SKM-1 treated with dmso at 0.1 percent for 144 hours (cell line): Measurements from ENCODE around the gene GAL3ST2.
A peak's percentile ranks its signal among the peaks of the same experiment; 100 is the strongest.
"Not testable (repeated sequence)": the region's sequence is repeated elsewhere in the genome, so short reads cannot be mapped to it uniquely, and the experiment has no call there.

Source experiments
- DNase-seq: peaks from one replicate; lab custom pipeline; 2025; ENCODE audit not compliant: unreplicated experiment; lab: John Stamatoyannopoulos, UW

The GAL3ST2 gene

DNA sequence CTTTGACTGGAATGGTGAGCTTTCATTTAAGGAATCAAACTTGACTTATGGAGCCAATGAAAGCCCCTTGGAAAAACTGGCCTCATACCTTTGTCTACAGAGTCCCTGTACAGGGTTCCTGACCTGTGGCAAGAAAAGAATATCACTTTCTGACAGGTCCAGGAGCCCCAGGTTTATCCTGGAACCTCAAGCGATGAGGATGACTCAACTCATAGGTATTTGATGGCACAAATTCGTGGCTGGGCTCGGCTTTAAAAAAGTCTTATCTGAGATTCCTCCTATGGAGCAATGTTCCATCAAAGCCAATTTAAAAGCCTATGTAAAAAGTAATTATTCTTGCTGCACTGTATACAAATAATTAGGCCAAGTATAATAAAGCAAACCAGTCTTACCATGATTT is 14.8 kb downstream of the GAL3ST2 start:
- not testable (repeated sequence) for DNase-seq

DNA sequence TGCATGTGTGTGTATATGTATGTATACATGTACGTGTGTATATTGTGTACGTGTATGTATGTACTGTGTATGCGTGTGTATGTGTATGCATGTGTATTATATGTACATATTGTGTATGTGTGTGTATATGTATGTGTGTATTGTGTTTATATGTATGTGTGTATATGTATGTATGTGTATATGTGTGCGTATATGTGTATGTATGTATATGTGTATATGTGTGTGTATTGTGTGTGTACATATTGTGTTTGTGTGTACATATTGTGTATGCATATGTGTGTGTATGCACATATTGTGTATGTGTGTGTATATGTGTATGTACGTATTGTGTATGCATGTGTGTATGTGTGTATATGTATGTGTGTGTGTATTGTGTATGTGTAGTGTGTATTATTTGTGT is 16.8 kb downstream of the GAL3ST2 start:
- DNase-seq, result no peak

DNA sequence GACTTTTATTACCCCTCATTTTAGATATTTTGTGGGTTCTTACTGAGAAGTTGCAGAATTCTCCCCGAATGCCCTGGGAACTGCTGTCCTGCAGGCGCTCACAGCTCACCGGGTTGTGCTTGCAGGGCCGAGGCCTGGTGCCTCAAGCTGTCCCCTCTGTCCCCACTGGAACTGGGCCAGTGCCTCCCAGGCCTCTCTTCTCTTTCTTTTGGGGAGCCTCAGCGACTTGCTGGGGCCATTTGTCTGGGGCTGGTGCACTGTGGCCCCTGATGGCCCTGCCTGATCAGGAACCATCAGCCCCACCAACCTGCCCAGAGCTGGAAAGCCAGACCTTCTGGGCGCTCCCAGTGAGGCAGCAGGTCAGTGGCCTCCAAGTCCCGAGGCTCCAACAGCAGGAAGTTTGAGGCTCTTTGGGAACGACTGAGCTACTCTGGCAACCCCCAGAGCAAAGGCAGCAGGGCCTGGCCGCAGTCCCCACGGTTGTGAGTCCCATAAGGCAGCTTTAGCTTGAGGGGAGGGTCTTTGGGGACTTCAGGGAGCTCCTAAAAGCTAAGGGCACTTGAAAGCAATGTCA is 17.7 kb downstream of the GAL3ST2 start:
- no peak for DNase-seq

DNA sequence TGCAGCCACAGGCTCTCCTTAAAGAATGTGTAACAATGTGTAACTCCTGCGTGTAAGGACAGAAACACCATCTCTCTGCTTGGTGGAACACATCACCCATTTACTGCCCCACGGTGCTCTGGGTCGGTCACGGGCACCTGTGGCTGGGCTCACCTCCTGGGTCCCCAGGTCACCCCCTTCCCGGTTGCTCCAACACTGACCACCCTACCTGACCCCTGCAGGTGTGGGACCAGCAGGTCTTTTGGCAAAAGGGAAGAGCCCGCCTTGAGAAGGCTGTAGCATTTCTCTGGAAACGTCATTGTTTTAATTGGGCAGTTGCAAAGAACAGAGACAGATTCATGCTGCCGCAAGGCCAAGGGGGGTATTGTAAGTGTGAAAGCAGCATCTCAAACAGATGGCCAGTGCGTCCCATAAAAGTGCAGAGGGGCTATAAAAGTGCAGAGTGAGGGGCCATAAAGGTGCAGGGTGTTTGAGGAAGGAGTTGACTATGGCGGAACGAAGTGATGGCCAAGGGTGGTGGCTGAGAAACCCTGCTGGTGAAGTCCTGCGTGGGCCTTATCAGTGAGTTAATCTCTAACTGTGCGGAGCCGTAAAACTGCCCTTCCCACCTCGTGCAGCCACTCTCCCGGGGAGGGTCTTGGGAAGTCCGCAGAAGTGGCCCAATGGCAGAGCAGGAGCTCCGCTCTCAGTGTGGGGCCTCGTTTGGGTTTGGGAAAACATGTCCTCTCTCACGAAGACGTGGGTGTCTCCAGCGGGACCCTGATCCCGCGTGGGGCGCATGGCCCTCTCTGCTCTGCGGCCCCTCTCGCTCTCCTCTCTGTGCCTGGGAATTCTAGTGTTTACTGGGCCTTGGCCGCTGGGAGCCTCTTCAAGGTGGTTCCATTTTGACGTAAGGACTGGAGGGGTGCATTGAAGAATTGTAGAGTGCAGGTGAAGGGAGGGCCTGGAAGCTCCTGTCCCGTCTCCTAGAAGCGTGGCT is 18.7 kb downstream of the GAL3ST2 start:
- DNase-seq, result no peak

DNA sequence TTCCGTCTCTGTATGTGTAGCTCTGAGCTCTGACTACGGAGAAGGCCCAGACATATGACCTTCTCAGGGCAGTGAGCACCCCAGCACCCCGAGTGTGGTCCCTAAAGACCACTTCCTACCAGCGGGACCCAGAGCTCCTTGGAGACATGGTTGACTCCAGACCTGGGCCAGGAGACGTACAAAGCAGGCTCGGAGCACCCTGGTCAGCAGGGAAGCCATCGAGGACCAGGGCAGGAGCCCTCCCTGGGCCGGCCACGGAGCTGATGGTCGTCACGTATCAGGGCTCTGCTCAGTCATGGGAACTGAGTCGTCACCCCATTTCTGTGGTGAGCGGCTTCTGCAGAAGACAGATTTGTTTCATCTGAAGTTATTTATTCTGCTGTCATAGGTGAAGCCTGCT is 19.6 kb downstream of the GAL3ST2 start:
- no peak for DNase-seq

DNA sequence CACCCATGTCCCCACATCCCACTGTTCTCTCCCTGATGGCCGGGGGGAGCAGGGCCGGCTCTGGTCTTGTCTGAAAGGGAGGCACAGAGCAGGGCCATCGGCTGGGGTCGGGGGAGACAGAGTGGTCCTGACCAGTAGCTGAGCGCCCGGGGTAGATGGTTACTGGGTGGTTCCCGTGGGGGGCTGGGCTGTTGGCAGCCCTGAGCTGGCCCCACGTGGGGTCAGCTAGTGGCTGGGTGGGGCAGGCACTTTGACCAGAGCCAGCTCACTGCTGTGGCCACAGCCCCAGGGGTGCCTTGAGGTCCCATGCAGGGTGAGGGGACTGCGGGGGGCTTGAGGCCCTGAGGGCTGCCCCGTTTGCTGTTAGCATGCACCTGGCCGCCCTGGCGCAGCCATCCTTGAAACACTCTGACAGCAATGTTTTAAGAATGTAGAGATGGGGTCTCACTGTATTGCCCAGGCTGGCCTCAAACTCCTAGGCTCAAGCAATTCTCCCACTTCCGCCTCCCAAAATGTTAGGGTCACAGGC is 20.1 kb downstream of the GAL3ST2 start:
- DNase-seq, result no peak

DNA sequence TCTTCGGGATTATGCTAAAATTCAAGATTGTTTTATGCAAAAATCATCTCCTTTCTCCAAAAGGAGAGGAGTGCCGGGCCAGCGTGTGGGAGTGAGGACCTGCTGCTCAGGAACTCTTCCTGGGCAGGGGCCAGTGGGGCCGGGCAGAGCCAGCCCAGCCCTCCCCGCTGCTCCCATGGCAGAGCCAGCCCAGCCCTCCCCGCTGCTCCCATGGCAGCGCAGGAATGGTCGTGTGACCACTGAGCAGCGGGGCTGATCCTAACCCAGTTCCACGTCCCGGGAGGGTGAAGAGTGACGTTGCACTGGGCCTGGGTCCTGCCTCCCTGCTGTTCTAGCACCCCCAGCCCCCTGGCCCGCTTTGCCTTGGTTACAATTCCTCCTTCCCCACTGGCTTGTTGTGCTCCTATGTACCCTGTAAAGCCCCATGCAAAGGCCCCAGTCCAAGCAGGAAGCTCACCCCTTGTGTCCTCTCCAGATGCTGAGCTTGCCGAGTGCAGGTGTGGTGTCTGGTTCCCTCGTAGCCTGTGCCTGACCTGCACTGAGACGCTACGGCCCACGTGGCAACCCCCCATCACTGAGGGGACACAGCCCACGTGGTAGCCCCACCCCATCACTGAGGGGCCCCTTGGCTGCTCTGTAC is 20.9 kb downstream of the GAL3ST2 start:
- no peak for DNase-seq

DNA sequence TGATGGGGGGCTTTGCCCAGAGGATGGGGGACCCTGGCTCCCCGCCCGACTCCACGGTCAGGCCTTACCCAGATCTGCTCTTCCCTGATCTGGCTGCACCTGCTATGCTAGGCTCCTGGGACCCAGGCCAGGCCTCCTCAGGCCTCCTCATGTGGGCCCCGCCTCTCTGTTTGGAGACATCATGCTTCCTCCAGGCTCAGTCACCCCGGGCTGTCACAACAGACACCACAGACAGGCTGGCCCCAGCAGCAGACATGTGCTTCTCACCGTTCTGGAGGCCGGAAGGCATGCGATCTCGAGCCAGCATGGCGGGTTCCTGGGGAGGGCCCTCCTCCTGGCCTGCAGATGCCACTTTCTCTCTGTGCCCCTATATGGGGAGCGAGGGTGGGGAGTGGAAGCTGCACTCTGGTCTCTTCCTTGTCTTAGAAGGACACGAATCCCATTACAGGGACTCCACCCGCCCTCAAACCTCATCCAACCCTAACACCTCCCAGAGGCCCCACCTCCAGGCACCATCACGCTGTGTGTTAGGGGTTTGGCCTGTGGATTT is 21.5 kb downstream of the GAL3ST2 start:
- no peak for DNase-seq

DNA sequence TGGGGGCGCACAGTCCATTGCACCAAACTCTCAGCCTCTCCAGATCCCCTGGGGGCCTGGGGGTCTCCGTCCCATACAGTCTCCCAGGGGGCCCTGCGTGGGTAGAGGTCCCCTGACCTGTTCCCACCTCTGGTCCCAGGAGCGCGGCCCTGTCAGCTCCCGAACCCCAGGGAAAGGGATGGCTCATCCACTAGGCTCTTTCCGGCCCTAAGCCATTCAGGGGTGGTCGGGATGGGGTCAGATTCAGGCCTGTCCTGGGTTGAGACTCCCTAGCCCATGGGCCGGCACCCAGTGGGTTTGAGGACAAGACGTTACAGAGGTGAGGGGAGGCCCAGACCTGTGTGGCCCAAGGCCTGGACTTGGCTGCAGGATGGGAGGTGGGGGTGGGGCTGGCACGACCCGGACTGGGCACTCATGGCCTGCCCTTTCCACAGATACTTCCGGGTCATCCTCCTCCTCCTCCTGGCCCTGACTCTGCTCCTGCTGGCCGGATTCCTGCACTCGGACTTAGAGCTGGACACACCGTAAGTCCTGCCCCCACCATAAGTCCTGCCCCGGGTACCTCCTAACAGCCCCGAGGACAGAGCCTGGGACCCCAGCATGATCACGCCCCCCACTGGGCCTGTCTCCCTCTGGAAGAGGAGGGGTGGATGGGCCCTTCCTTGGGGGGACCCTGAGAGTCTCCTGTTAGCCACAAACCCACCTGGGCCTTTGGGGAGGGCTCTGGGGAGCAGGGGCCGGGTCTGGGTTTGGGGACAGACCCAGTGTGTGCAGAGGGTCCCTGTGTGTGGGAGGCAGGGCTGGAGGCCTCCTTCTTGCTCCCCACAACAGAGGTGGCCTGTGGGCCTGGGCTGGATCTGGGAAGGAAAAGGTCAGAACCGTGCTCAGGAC is 22.3 kb downstream of the GAL3ST2 start:
- DNase-seq, result no peak

DNA sequence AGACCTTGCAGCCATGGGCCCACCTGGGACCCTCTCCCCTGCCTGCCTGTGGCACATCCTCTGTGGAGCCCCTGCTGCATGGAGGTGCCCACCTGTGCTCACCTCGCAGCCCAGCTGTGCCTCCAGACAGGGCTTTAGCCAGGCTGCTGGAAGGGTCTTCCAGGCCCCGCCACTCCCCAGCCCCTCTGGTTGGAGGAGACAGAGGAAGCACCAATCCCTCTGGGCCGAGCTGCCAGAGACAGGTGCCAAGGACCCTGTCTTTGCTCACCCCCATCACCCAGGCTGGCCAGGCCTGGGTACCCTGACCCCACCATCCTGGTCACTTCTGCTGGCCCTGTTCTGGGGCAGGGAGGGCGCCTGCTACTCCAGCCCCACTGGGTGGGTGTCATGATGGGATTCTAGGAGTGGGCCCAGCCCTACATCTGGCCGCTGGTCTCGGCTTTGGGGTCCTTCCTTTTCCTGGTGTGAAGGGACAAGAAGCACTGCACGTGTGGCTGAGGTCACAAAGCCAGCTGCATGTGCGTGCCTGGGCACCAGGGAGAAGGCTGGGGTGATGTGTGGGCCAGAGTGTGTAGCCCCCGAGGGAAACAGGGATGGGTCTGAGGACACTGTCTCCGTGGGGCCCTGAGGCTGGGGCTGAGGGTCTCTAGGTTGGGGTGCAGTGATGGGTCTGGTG is 23.0 kb downstream of the GAL3ST2 start:
- DNase-seq, result no peak

DNA sequence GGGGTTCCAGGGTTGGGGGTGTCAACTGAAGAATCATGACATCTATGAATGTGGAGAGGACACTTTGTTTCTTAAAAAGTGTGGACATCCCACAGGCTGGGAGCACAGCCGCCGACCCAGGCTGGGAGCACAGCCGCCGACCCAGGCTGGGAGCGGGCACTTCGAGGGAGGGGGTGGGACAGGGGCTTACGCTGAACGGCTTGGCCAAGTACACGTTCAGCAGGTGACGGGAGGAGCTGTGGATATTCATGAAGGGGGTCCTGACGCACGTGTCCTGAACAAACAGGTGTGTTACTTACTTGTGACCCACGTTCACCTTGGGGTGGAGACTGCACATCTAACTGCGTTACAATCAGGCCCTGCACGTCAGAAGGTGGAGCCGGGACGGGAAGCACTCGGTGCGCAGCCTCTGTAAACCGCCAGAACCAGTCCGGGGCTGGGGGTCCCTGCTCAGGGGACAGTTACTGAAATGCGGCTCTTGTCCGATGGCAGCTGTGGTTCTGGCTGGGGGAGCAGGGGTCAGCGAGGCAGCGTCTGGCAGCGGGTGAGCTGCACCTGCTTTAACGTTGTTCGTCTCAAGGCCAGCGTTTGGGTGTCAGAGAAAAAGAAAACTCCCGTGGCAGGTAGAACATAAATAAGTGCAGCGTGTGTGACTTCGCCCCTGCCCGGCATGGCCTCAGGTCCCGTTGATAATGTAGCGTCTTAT is 23.7 kb downstream of the GAL3ST2 start:
- DNase-seq, result not testable (repeated sequence)

DNA sequence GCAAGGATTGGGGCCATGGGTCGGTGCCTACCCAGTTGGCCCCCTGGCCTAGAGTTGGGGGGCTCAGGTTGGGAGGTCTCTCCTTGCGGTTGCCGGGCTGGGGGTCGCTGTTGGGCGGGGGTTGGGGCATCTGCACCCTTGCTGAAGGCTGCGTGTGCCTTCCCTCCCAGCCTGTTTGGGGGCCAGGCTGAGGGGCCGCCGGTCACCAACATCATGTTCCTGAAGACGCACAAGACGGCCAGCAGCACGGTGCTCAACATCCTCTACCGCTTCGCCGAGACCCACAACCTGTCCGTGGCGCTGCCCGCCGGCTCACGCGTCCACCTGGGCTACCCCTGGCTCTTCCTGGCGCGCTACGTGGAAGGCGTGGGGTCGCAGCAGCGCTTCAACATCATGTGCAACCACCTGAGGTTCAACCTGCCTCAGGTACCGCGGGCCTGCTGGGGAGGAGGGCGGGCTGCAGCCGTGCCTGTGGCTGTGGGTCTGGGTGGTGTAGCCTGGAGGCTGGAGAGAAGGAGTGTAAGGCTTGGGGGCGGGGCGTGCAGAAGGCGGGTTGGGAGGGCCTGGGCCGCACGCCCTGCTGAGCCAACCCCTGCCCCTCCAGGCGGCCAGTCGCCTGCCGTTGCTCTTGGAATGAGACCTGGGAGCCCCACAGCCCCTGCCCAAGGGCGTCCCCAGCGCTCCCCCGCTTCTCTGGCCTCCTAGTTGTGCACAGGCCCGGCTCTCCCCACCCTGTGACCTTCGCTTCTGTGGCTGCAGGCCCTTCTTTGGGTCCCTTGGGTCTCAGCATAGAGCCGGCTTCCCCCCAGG is 25.2 kb downstream of the GAL3ST2 start:
- DNase-seq, result no peak

DNA sequence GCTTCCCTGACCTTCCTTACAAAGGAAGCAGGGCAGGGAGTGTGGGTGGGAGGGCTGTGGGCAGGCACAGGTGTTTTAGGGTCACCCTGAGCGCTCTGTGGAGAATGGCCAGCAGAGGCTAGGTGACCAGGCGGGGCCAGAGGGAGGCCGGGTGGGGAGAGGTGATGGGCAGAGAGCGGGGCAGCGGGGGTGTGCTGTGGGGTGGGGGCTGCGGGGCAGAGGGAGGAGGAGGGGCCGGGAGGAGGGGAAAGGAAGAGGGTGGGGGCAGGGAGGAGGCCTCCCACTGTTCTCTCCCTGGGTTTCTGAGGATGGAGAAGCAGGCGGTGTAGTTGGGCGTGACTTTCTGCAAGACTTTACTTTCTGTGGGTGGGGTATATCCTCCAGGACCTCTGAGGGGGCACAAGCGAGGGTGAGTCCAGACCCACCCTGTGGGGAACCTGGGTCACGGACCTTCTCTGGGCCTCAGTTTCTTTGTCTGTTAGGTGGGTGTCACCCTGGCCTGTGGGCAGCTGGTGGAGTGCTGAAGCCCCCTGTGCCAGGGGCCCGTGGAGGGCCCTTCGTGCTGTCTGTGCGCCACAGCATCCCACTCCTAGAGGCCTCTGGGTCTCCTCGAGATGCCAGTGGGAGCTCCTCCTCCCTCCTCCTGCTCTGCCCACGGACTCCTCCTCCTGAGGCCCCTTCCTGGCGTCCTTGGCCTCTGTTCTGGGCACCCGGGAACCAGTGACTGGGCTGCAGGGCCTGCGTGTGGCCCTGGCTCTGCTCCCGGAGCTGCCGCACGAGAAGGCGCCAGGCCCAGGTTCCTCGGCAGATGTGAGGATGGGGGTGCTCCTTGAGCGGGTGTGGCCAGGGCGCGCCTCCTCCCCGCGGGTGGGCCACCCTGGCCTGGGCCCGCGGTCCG is 26.0 kb downstream of the GAL3ST2 start:
- no peak for DNase-seq

DNA sequence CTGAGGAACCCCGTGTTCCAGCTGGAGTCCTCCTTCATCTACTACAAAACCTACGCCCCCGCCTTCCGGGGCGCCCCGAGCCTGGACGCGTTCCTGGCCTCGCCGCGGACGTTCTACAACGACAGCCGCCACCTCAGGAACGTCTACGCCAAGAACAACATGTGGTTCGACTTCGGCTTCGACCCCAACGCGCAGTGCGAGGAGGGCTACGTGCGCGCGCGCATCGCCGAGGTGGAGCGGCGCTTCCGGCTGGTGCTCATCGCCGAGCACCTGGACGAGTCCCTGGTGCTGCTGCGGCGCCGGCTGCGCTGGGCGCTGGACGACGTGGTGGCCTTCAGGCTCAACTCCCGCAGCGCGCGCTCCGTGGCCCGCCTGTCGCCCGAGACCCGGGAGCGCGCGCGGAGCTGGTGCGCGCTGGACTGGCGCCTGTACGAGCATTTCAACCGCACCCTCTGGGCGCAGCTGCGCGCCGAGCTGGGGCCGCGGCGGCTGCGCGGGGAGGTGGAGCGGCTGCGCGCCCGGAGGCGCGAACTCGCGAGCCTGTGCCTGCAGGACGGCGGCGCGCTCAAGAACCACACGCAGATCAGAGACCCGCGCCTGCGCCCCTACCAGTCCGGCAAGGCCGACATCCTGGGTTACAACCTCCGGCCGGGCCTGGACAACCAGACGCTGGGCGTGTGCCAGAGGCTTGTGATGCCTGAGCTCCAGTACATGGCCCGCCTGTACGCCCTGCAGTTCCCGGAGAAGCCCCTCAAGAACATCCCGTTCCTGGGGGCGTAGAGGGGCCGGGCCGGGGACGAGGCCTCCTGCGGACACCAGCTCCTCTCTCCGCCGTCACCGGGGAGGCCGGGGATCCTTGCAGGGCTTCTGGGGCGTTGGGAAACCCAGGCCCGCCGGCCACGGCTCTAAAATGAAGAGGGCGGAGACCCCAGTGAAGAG is 27.0 kb downstream of the GAL3ST2 start:
- DNase-seq, result no peak

DNA sequence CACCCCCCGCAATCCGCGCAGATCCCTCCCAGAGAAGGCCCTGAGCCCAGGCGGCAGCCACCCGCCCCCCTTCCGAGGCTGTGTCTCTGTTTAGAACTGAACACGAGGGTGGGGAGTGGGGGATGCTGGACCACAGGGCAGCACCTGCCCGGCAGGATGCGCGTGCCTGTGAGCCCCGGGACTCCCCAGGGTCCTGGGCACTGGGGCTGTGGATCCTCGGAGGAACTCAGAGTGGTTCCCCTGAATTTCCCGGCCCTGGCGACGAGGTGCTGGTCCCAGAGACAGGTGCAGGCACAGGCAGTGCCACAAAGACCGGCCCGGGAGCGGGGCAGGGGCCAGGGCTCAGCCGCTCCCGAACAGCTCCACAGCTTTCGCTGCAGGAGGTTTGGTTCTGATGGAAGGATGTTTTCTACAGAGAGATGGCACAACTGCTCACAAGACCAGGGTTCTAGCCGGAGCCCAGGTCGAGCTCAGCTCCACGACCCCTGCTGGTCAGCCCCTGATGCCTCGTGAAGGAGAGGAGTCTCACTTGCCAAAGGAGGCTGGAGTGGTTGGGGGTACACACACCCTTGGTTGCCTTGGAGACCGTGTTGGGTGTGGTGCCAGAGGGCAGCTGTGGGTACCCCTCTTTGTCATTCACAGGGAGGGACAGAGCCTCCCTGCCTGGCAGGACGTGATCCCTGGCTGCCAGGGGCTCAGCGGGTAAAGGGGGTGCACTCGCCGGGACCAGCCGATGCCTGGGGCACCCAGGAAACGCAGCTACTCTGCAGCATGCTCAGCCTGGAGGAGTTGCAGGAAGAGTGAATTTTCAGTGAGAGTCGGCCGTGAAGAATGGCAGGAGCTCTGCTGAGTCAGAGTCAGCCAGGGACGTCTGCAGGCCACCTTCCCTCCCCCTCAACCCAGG is 28.0 kb downstream of the GAL3ST2 start:
- peak; percentile 4 for DNase-seq
